GM19438 (cell line): ENCODE data around the gene BCL2L1.
"Not testable (repeated sequence)": the region's sequence is repeated elsewhere in the genome, so short reads cannot be mapped to it uniquely, and the experiment has no call there.

Source experiments
- ATAC-seq: cut with Tn5 transposase; IDR thresholded peaks from one replicate; pipeline ENCODE4 v1.9.1; 2021; ENCODE audit warnings: low read depth; ENCODE audit not compliant: unreplicated experiment

Gene BCL2L1

GRCh38 chr20:31678389-31679356, 44.0 kb downstream of the BCL2L1 start:
- ATAC-seq = no peak

- no peak for ATAC-seq
These were observed 45.0 kb downstream of the BCL2L1 start for GRCh38 chr20:31677553-31678260.

- no peak for ATAC-seq
These were observed 46.1 kb downstream of the BCL2L1 start for GRCh38 chr20:31676609-31676989.

GRCh38 chr20:31675828-31676608, 46.6 kb downstream of the BCL2L1 start:
- no peak for ATAC-seq

- no peak for ATAC-seq
These were observed 47.5 kb downstream of the BCL2L1 start for GRCh38 chr20:31674895-31675827.

GRCh38 chr20:31673943-31674463, 48.7 kb downstream of the BCL2L1 start:
- ATAC-seq = no peak

GRCh38 chr20:31673435-31673834, 49.2 kb downstream of the BCL2L1 start:
- no peak for ATAC-seq

- no peak for ATAC-seq
These were observed 51.3 kb downstream of the BCL2L1 start for GRCh38 chr20:31671324-31671723.

GRCh38 chr20:31670371-31671228, 52.1 kb downstream of the BCL2L1 start:
- no peak for ATAC-seq

GRCh38 chr20:31669876-31670275, 52.8 kb downstream of the BCL2L1 start:
- no peak for ATAC-seq

GRCh38 chr20:31668944-31669343, 53.7 kb downstream of the BCL2L1 start:
- ATAC-seq = not testable (repeated sequence)

- no peak for ATAC-seq
These were observed 55.1 kb downstream of the BCL2L1 start for GRCh38 chr20:31667315-31668285.

GRCh38 chr20:31666258-31667042, 56.2 kb downstream of the BCL2L1 start:
- no peak for ATAC-seq

GRCh38 chr20:31665753-31666152, 56.9 kb downstream of the BCL2L1 start:
- no peak for ATAC-seq

GRCh38 chr20:31664696-31665354, 57.8 kb downstream of the BCL2L1 start:
- no peak for ATAC-seq
